Measurements from ENCODE around the gene DCDC2C.
"Not testable (repeated sequence)": the region's sequence is repeated elsewhere in the genome, so short reads cannot be mapped to it uniquely, and the experiment has no call there.

DCDC2C gene

GRCh38 chr2:3703236-3703756, at the start of gene DCDC2C:
Gene DCDC2C (plus strand): TSS chr2:3703575. CDS start chr2:3703752, 177 bp downstream.
- DNase-seq, result no peak

- no peak for DNase-seq
Measured at GRCh38 chr2:3654011-3654410, 49.4 kb upstream of the DCDC2C start.

GRCh38 chr2:3654531-3655225, 48.7 kb upstream of the DCDC2C start:
- DNase-seq, result no peak

GRCh38 chr2:3655871-3656761, 47.3 kb upstream of the DCDC2C start:
- no peak for DNase-seq

GRCh38 chr2:3656762-3657721, 46.3 kb upstream of the DCDC2C start:
- DNase-seq, result no peak

- no peak for DNase-seq
Measured at GRCh38 chr2:3657881-3658280, 45.5 kb upstream of the DCDC2C start, which contains the start of gene ALLC. Gene ALLC (plus strand): TSS chr2:3658200. CDS start chr2:3671158, 12,958 bp downstream.

GRCh38 chr2:3659447-3660432, 43.6 kb upstream of the DCDC2C start:
- no peak for DNase-seq

- not testable (repeated sequence) for DNase-seq
Measured at GRCh38 chr2:3660640-3661039, 42.7 kb upstream of the DCDC2C start.

GRCh38 chr2:3661149-3661660, 42.2 kb upstream of the DCDC2C start:
- no peak for DNase-seq

- no peak for DNase-seq
Measured at GRCh38 chr2:3662239-3662638, 41.1 kb upstream of the DCDC2C start.

- no peak for DNase-seq
Measured at GRCh38 chr2:3664118-3664517, 39.3 kb upstream of the DCDC2C start.

GRCh38 chr2:3664925-3665324, 38.5 kb upstream of the DCDC2C start:
- no peak for DNase-seq

GRCh38 chr2:3665886-3666612, 37.3 kb upstream of the DCDC2C start:
- DNase-seq, result no peak

- DNase-seq, result no peak
Measured at GRCh38 chr2:3666613-3666975, 36.8 kb upstream of the DCDC2C start.

- no peak for DNase-seq
Measured at GRCh38 chr2:3667151-3667631, 36.2 kb upstream of the DCDC2C start.

GRCh38 chr2:3669656-3670055, 33.7 kb upstream of the DCDC2C start:
- no peak for DNase-seq

GRCh38 chr2:3670376-3670775, 33.0 kb upstream of the DCDC2C start:
- no peak for DNase-seq

GRCh38 chr2:3670941-3671340, 32.4 kb upstream of the DCDC2C start:
- no peak for DNase-seq

- DNase-seq, result no peak
Measured at GRCh38 chr2:3672861-3673678, 30.3 kb upstream of the DCDC2C start.
